Neural cell (in vitro differentiated cells): ENCODE measurements around the gene AGTRAP. TPM values are rescaled to one million over a fixed set of nuclear protein-coding genes. Genes with fewer than 3 reads are reported as not detected.

Source experiments
- H2AFZ ChIP-seq: fragments of 200-600, 300-800 bp; sonication (generic), shearing (Covaris generic); 2 replicates; pipeline ENCODE4 v1.6.0; 2014; ENCODE audit warnings: low read depth, mild to moderate bottlenecking, antibody characterized with exemption, low read length, moderate library complexity
- H3F3A ChIP-seq: fragments of 200-600 bp; shearing (Covaris generic); 2 replicates; pipeline ENCODE4 v1.6.1; 2016; ENCODE audit warnings: mild to moderate bottlenecking, moderate library complexity, mixed read lengths, antibody characterized with exemption, low read length; ENCODE audit not compliant: insufficient read depth, poor library complexity, severe bottlenecking
- H3K27ac ChIP-seq: fragments of 200-600, 300-800 bp; sonication (generic), shearing (Covaris generic); 2 replicates; pipeline ENCODE4 v1.5.1; 2014; ENCODE audit warnings: mild to moderate bottlenecking, low read length, moderate library complexity
- H3K27me3 ChIP-seq: fragments of 300-800, 200-600 bp; sonication (generic), shearing (Covaris generic); 2 replicates; pipeline ENCODE4 v1.6.0; 2014; ENCODE audit warnings: mild to moderate bottlenecking, low read depth, low read length, moderate library complexity; ENCODE audit not compliant: insufficient read depth
- H3K36me3 ChIP-seq: fragments of 300-800, 200-600 bp; sonication (generic), shearing (Covaris generic); 2 replicates; pipeline ENCODE4 v1.5.1; 2014; ENCODE audit warnings: mild to moderate bottlenecking, antibody characterized with exemption, low read length, moderate library complexity; ENCODE audit not compliant: insufficient read depth
- H3K4me2 ChIP-seq: fragments of 300-800, 200-600 bp; sonication (generic), shearing (Covaris generic); 2 replicates; pipeline ENCODE4 v1.6.0; 2014; ENCODE audit warnings: mild to moderate bottlenecking, low read length
- H3K4me3 ChIP-seq: fragments of 300-800, 200-600 bp; sonication (generic), shearing (Covaris generic); 2 replicates; pipeline ENCODE4 v1.5.1; 2014; ENCODE audit warnings: mild to moderate bottlenecking, low read length, moderate library complexity
- H3K79me2 ChIP-seq: fragments of 200-600 bp; shearing (Covaris generic); replicated peaks from 2 replicates; pipeline ENCODE4 v1.6.0; 2014; ENCODE audit warnings: mild to moderate bottlenecking, low read length, moderate library complexity; ENCODE audit not compliant: insufficient read depth
- H3K9ac ChIP-seq: fragments of 300-800, 200-600 bp; sonication (generic), shearing (Covaris generic); 2 replicates; pipeline ENCODE4 v1.6.1; 2016; ENCODE audit warnings: mild to moderate bottlenecking, low read length, mixed read lengths
- H3K9me2 ChIP-seq: fragments of 200-600 bp; shearing (Covaris generic); 2 replicates; pipeline ENCODE4 v1.6.1; 2016; ENCODE audit warnings: mild to moderate bottlenecking, low read length, mixed read lengths; ENCODE audit not compliant: insufficient read depth
- H3K9me3 ChIP-seq: fragments of 200-600, 300-800 bp; sonication (generic), shearing (Covaris generic); 2 replicates; pipeline ENCODE4 v1.6.1; 2016; ENCODE audit warnings: mild to moderate bottlenecking, mixed run types, low read length, moderate library complexity, mixed read lengths
- H4K20me1 ChIP-seq: fragments of 200-600 bp; shearing (Covaris generic); 2 replicates; pipeline ENCODE4 v1.6.1; 2016; ENCODE audit warnings: mild to moderate bottlenecking, mixed run types; ENCODE audit not compliant: insufficient read depth
- EP300 ChIP-seq: fragments of 450-650 bp; conservative IDR thresholded peaks from 2 replicates; pipeline ENCODE4 v1.6.1; 2014; ENCODE audit warnings: antibody characterized with exemption, mild to moderate bottlenecking, moderate library complexity; ENCODE audit not compliant: poor library complexity, severe bottlenecking
- EZH2 ChIP-seq: fragments of 200-600, 300-800 bp; shearing (Covaris generic), sonication (generic); IDR thresholded peaks from 2 replicates; pipeline ENCODE4 v1.6.1; 2014; ENCODE audit warnings: antibody characterized with exemption, low read length, borderline replicate concordance, mild to moderate bottlenecking; ENCODE audit not compliant: insufficient read depth, poor library complexity, severe bottlenecking
- MXI1 ChIP-seq: fragments of 450-650 bp; conservative IDR thresholded peaks from 2 replicates; pipeline ENCODE4 v1.6.1; 2014; ENCODE audit warnings: antibody characterized with exemption, mild to moderate bottlenecking; ENCODE audit not compliant: poor library complexity, severe bottlenecking
- POLR2AphosphoS5 ChIP-seq: IDR thresholded peaks from 2 replicates; pipeline ENCODE4 v1.6.1; 2012
- RAD21 ChIP-seq: fragments of 450-650 bp; conservative IDR thresholded peaks from 2 replicates; pipeline ENCODE4 v1.6.1; 2014; ENCODE audit warnings: antibody characterized with exemption, mild to moderate bottlenecking, moderate library complexity
- SMC3 ChIP-seq: fragments of 450-650 bp; conservative IDR thresholded peaks from 2 replicates; pipeline ENCODE4 v1.6.1; 2014; ENCODE audit warnings: antibody characterized with exemption, mild to moderate bottlenecking, moderate library complexity; ENCODE audit not compliant: poor library complexity
- TAF1 ChIP-seq: IDR thresholded peaks from 2 replicates; pipeline ENCODE4 v1.6.1; 2012; ENCODE audit warnings: low read depth
- polyA plus RNA-seq: library from polyadenylated mRNA; depleted of rRNA; stranded (reverse); fragments of >200 nt; gene quantifications from 2 replicates; pipeline ENCODE4 v1.2.3, GENCODE V29; 2014
- TF ChIP-seq, protein P1 (sequence below): fragments of 450-650 bp; IDR thresholded peaks from 2 replicates; pipeline ENCODE4 v1.5.1; 2014; ENCODE audit warnings: antibody characterized with exemption, mild to moderate bottlenecking, moderate library complexity; ENCODE audit not compliant: poor library complexity, severe bottlenecking
- TF ChIP-seq, protein P2 (sequence below): IDR thresholded peaks from 2 replicates; pipeline ENCODE4 v1.6.1; 2012; ENCODE audit warnings: borderline replicate concordance

AGTRAP gene
- polyA plus RNA-seq, 1 donor from 2014 or later = 4.4 TPM

GRCh38 chr1:11729498-11730428 is 6.2 kb upstream of the AGTRAP start:
- H4K20me1 ChIP-seq = no peaks in the 10 kb centered on the region
- no peaks in the 10 kb centered on the region for H3K9me3 ChIP-seq
- no peak overlapping the region for H3K4me2 ChIP-seq
- no peak overlapping the region for H3K4me3 ChIP-seq
- no peak overlapping the region for H2AFZ ChIP-seq
- no peak overlapping the region for H3K27ac ChIP-seq
- no peak overlapping the region for H3K9ac ChIP-seq
- no peaks in the 10 kb centered on the region for H3K36me3 ChIP-seq
- H3K9me2 ChIP-seq = no peaks in the 10 kb centered on the region
- no peak for TF ChIP-seq SMC3
- no peaks in the 10 kb centered on the region for H3F3A ChIP-seq
- H3K79me2 ChIP-seq = no peaks in the 10 kb centered on the region
- no peaks in the 10 kb centered on the region for H3K27me3 ChIP-seq

DNA sequence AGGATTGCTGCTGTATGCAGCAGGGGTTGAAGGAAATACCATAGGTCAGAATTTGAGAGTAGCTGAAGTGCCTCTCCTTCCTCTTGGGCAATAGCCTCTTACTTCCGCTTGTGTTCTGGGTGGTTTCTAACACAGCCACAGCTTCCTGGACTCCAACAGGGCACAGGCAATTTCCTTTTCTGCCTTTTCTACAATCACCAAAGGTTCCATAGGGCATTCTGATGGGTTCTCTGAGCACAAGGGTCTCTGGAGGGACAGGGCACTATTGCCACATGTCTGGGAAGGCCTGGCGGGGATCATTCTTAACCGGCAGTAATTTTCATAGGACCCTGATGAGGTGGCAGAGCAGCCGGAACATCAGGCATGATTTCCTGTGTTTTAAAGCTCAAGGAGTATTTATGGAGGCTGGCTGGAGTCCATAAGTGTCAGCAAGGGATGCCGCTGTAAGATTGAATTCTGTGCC is 5.5 kb upstream of the AGTRAP start:
- no peaks in the 10 kb centered on the region for H3K79me2 ChIP-seq
- no peak overlapping the region for H3K9ac ChIP-seq
- TF ChIP-seq TAF1 = no peak
- no peak for TF ChIP-seq EP300
- TF ChIP-seq SMC3 = no peak
- TF ChIP-seq, protein P1, sequence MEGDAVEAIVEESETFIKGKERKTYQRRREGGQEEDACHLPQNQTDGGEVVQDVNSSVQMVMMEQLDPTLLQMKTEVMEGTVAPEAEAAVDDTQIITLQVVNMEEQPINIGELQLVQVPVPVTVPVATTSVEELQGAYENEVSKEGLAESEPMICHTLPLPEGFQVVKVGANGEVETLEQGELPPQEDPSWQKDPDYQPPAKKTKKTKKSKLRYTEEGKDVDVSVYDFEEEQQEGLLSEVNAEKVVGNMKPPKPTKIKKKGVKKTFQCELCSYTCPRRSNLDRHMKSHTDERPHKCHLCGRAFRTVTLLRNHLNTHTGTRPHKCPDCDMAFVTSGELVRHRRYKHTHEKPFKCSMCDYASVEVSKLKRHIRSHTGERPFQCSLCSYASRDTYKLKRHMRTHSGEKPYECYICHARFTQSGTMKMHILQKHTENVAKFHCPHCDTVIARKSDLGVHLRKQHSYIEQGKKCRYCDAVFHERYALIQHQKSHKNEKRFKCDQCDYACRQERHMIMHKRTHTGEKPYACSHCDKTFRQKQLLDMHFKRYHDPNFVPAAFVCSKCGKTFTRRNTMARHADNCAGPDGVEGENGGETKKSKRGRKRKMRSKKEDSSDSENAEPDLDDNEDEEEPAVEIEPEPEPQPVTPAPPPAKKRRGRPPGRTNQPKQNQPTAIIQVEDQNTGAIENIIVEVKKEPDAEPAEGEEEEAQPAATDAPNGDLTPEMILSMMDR = no peak
- TF ChIP-seq RAD21 = no peak
- no peak for TF ChIP-seq EZH2
- no peak for TF ChIP-seq POLR2AphosphoS5
- TF ChIP-seq, protein P2, sequence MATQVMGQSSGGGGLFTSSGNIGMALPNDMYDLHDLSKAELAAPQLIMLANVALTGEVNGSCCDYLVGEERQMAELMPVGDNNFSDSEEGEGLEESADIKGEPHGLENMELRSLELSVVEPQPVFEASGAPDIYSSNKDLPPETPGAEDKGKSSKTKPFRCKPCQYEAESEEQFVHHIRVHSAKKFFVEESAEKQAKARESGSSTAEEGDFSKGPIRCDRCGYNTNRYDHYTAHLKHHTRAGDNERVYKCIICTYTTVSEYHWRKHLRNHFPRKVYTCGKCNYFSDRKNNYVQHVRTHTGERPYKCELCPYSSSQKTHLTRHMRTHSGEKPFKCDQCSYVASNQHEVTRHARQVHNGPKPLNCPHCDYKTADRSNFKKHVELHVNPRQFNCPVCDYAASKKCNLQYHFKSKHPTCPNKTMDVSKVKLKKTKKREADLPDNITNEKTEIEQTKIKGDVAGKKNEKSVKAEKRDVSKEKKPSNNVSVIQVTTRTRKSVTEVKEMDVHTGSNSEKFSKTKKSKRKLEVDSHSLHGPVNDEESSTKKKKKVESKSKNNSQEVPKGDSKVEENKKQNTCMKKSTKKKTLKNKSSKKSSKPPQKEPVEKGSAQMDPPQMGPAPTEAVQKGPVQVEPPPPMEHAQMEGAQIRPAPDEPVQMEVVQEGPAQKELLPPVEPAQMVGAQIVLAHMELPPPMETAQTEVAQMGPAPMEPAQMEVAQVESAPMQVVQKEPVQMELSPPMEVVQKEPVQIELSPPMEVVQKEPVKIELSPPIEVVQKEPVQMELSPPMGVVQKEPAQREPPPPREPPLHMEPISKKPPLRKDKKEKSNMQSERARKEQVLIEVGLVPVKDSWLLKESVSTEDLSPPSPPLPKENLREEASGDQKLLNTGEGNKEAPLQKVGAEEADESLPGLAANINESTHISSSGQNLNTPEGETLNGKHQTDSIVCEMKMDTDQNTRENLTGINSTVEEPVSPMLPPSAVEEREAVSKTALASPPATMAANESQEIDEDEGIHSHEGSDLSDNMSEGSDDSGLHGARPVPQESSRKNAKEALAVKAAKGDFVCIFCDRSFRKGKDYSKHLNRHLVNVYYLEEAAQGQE = no peak
- TF ChIP-seq MXI1 = no peak
- H2AFZ ChIP-seq = no peak overlapping the region
- H3K36me3 ChIP-seq = no peaks in the 10 kb centered on the region
- H3K9me2 ChIP-seq = no peaks in the 10 kb centered on the region
- no peak overlapping the region for H3K4me3 ChIP-seq
- no peaks in the 10 kb centered on the region for H3K27me3 ChIP-seq
- H4K20me1 ChIP-seq = no peaks in the 10 kb centered on the region
- no peak overlapping the region for H3K4me2 ChIP-seq
- H3K9me3 ChIP-seq = no peaks in the 10 kb centered on the region
- no peak overlapping the region for H3K27ac ChIP-seq
- H3F3A ChIP-seq = no peaks in the 10 kb centered on the region
